ENCODE results near the gene TMC8.
A peak's percentile ranks its signal among the peaks of the same experiment; 100 is the strongest.

The TMC8 gene

GRCh38 chr17:78173097-78173715 lies 42.6 kb downstream of the TMC8 start:
- no peak for DNase-seq (ENCODE audit: extremely low spot score, insufficient read length, low read depth)

GRCh38 chr17:78174346-78174869 lies 43.8 kb downstream of the TMC8 start:
- DNase-seq (ENCODE audit: extremely low spot score, insufficient read length, low read depth) (no peak), FAIRE-seq (peak; percentile 35)

More at GRCh38 chr17:78173097-78173715, 42.6 kb downstream of the TMC8 start:
- FAIRE-seq, result peak; percentile 81

DNA sequence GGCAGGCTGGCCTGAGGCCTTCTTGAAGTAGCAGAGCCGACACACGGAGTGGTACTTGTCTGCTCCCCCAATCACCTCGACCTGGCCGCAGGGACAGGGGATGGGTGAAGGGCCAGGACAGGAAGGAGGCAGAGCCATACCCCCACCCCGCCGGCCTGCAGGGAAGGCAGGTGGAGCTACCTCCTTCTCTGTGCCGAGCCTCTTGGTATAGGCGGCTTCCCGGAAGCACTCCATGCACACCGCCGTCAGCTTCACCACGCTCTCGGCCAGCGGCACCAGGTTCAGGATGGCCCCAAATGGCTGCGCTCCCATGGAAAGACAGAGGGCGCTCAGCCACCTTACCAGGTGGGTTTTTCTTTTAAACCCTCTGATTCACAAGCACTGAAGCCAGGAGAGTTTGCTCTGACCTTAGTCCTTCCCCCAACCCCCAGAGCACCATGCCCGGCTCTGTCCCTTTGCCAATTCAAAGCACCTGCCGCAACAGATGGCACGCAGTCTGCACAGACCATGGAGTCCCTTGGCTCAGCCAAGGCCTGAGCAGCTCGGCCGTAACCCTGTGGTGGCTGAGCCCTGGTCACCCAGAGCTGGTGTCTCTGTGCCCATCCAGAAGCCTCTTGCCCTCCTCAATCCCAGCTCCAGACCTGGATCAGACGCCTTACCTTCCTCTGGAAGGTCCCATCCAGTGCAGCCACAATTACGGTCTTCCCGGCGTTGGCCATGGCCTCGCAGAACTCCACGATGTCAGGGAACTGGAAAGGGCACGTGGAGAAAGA lies 44.5 kb downstream of the TMC8 start:
- no peak for FAIRE-seq
- DNase-seq (ENCODE audit: extremely low spot score, insufficient read length, low read depth), result no peak

- no peak for FAIRE-seq
- DNase-seq (ENCODE audit: extremely low spot score, insufficient read length, low read depth), result no peak
Observed at GRCh38 chr17:78175643-78175981, 45.0 kb downstream of the TMC8 start.

DNA sequence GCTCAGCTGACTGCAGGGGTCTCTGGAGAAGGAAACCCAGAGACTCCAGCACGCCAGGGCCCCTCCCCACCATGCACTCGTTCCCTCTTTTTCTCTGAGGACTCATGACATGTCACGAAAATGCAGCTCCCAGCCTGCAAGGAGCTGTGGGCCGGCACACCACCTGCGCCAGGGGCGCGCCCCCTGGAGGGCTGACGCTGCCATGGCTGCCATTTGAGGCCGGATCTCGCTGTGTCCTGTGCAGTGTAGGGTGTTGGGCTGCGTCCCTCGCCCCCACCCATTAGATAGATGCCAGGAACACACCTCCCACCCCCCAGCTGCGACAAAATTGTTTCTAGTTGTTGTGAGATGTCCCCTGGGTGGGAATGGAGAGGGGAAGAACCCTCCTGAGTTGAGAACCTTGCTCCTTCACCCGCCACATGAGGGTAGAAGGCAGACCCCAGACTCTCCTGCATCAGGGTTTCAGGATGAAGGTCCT lies 46.0 kb downstream of the TMC8 start:
- DNase-seq (ENCODE audit: extremely low spot score, insufficient read length, low read depth) (no peak), FAIRE-seq (peak; percentile 74)

- DNase-seq (ENCODE audit: extremely low spot score, insufficient read length, low read depth) (no peak), FAIRE-seq (no peak)
Observed at GRCh38 chr17:78179372-78179771, 48.8 kb downstream of the TMC8 start.

DNA sequence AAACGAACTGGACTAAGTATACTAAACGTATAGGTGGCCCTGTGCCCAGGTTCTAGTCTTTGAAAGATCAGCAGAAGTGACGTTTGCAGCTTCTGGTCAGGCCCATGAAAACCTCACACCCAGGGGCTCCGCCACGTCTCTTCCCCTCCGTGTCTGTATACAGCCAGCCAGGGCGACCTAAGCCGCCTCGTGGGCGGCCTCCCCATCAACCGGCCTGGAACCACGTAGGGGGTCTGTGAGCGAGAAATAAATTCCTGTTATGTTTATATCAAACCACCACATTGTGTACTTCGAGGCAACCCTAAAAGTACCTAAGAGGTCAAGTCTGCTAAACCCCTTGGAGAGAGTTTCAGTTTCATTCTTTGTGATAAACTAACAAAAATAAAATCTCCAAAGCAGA lies 49.5 kb downstream of the TMC8 start:
- DNase-seq (ENCODE audit: extremely low spot score, insufficient read length, low read depth) (no peak), FAIRE-seq (peak; percentile 18)

DNA sequence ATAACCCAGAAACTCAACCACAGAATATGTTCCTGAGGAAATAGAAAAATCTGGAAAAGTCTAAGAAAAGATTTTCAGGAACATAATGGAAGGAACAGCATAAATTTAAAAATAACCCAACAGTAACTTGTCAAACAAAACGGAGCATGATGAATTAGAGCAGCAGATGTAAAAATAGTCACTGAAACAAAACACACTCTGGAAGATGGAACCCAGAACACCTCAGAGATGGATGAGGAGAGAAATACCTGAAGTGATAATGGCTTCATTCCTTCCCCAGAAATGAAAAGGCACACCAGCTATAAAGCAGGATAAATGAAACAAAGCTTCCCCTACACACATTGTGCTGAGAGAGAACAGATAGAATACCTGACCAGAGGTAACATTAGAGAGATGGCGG lies 49.9 kb downstream of the TMC8 start:
- DNase-seq (ENCODE audit: extremely low spot score, insufficient read length, low read depth), result no peak
- no peak for FAIRE-seq

DNA sequence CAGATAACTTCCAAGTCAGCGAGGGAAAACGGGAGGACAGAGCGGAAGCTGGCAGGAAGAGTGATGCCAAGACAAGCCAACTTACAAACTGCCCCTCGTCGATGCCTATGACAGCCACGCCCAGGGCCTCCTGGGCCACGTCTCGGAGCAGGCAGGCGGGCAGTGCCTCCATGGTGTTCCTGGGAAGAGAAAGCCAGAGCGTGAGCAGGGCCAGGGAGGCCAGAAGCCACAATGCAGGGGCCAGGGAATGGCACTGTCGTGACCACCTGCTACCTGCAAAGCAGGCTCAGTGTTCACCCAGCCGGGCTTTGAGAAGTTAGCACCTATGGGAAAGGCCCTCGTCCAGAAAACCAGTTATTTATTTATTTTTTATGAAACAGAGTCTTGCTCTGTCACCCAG lies 51.9 kb downstream of the TMC8 start:
- DNase-seq (ENCODE audit: extremely low spot score, insufficient read length, low read depth), result no peak
- no peak for FAIRE-seq

DNA sequence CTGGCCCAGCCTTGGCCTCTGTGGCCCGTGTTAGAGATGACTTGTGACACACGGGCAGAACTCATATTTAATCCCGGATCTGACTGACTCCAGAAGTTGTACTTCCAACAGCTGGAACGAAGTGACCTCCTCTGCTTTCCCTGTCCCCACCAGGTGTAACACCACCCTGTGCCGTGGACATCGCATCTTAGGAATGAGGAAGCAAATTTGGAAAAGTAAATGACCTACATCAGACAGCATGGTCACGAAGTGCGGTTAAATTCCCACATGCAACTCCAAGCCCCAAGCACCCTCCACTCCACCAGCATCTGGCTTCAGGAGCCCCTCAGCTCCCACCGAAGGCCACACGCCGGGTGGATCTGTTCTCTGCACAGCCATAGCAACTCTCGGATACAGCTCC lies 53.3 kb downstream of the TMC8 start:
- FAIRE-seq (no peak), DNase-seq (ENCODE audit: extremely low spot score, insufficient read length, low read depth) (no peak)

- no peak for FAIRE-seq
Observed at GRCh38 chr17:78184351-78184750, 53.8 kb downstream of the TMC8 start.

GRCh38 chr17:78184868-78185267 lies 54.3 kb downstream of the TMC8 start:
- no peak for FAIRE-seq
- DNase-seq (ENCODE audit: extremely low spot score, insufficient read length, low read depth), result no peak

More at GRCh38 chr17:78184351-78184750, 53.8 kb downstream of the TMC8 start:
- DNase-seq (ENCODE audit: extremely low spot score, insufficient read length, low read depth), result no peak

- no peak for DNase-seq (ENCODE audit: extremely low spot score, insufficient read length, low read depth)
- FAIRE-seq, result no peak
Observed at GRCh38 chr17:78185981-78186691, 55.6 kb downstream of the TMC8 start.

DNA sequence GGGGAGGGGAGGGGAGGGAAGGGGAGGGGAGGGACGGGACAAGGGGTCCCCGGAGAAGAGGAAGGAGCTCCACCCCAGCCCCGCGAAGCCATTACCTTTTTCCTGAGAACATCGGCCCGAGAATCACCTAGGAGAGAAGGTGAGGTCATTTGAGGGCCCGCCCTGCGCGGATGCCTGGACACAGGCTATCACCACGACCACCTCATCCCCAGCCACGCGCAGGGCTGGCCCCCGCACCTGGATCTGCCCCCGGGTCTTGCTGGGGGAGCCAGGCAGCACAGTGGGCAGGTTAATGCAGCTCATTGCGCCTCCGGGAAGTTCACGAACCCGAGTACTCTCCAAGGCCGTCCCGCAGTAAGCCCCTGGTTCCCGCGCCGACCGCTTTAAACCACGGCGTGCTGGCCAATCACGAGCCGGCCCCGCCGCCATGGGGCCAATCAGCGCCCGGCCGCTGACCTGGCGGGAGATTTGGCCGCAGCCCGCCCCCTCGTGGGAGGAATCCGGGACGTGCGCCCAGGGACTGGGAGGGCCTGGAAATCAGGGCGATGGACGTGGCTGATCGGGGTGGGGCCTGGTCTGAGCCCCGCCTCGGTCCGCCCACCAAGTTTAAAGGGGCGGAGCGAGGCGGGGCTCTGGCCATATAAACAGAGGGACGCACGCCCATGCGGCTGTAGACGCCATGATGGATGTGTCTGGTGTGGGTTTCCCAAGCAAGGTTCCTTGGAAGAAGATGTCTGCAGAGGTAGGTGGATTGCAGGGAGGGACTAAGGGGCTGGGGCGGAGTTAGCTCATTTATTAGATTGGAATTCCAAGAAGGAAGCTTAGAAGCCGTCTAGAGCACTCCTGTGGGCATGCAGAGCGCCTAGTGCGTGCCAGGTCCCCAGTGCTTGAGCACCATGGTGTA lies 56.4 kb downstream of the TMC8 start, which contains the start of the genes AFMID and TK1:
Gene AFMID (plus strand): TSS at position 671 of the 904 bp plus-strand sequence. CDS start 9 bp downstream, at position 680.
Gene TK1 (minus strand): TSS at position 361 of the 904 bp plus-strand sequence. CDS start 58 bp downstream, at position 303.
- FAIRE-seq (peak; percentile 94), DNase-seq (ENCODE audit: extremely low spot score, insufficient read length, low read depth) (peak; percentile 97)
